Thyroid gland (tissue), 4 donors: Measurements from ENCODE around the gene P2RX2.

Experiments used
- CTCF ChIP-seq, 6 experiments: fragments of 200-600 bp in 3 of 6; fragments of 450-650 bp in 3 of 6; sonication (generic) in 3 of 6; IDR thresholded peaks; one replicate each; pipeline ENCODE4 v1.5.1; 2016 to 2019; ENCODE audit warnings: antibody characterized with exemption in 6 of 6, mild to moderate bottlenecking in 2 of 6, inconsistent platforms in 1 of 6, moderate library complexity in 1 of 6
- POLR2A ChIP-seq, 2 donors: fragments of 450-650 bp; IDR thresholded peaks; one replicate each; pipeline ENCODE4 v1.6.1; 2017; ENCODE audit warnings: antibody characterized with exemption in 2 of 2, mild to moderate bottlenecking in 2 of 2, moderate library complexity in 1 of 2

GRCh38 chr12:132637811-132638210, 19.2 kb downstream of the P2RX2 start:
- TF ChIP-seq CTCF (IDR thresholded peaks at IDR 0.05) (no peak), POLR2A (IDR thresholded peaks at IDR 0.05) (no peak)
